OCI-LY1 (cell line): Measurements from ENCODE around the gene PRKCA.

ENCODE experiments used
- EZH2 ChIP-seq: fragments of 200-600 bp; sonication (generic), shearing (Covaris generic); IDR thresholded peaks from 2 replicates; pipeline ENCODE4 v1.8.0; 2017; ENCODE audit warnings: borderline replicate concordance, mixed run types, mild to moderate bottlenecking, antibody characterized with exemption, low read length, moderate library complexity, mixed read lengths
- TF ChIP-seq, protein P1 (sequence below): fragments of 200-600 bp; sonication (generic), shearing (Covaris generic); IDR thresholded peaks from 2 replicates; pipeline ENCODE4 v1.5.1; 2017; ENCODE audit warnings: mild to moderate bottlenecking, antibody characterized with exemption, low read length, moderate library complexity, mixed read lengths

DNA sequence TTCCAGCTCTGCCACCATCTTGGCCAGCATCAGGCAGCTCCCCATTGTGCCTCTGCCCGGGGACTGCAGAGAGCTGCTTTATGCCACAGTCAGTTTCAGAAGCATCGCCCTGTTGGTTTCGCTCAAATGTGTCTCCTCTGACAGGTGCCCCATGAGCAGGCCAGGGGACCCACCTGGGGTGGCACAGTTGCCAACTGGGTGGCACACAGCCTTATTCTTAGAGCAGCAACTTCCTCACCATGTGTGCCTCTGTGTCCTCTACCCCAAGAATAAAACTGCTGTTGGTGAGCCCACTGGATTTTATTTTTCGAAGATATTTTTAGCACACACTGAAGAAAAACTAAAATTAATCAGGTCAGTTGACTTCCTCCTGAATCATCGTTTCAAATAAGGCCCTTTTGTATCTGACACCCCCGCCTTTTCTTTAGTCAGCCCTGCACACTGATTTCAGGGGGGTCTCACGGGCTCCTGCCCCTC lies 487.6 kb downstream of the PRKCA start:
- TF ChIP-seq, protein P1, sequence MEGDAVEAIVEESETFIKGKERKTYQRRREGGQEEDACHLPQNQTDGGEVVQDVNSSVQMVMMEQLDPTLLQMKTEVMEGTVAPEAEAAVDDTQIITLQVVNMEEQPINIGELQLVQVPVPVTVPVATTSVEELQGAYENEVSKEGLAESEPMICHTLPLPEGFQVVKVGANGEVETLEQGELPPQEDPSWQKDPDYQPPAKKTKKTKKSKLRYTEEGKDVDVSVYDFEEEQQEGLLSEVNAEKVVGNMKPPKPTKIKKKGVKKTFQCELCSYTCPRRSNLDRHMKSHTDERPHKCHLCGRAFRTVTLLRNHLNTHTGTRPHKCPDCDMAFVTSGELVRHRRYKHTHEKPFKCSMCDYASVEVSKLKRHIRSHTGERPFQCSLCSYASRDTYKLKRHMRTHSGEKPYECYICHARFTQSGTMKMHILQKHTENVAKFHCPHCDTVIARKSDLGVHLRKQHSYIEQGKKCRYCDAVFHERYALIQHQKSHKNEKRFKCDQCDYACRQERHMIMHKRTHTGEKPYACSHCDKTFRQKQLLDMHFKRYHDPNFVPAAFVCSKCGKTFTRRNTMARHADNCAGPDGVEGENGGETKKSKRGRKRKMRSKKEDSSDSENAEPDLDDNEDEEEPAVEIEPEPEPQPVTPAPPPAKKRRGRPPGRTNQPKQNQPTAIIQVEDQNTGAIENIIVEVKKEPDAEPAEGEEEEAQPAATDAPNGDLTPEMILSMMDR = no peak
- no peak for TF ChIP-seq EZH2
